ENCODE measurements around the gene OAT. TPM values are rescaled to one million over a fixed set of nuclear protein-coding genes. Genes with fewer than 3 reads are reported as not detected.

OAT gene
- polyA plus RNA-seq, 2 of the 4 experiments (the other 2 are of a cell fraction) = 81.3 to 97.6 TPM

GRCh38 chr10:124428207-124428777 is 9.6 kb upstream of the OAT start:
- no peak for DNase-seq (ENCODE audit: low read depth in 1 of 2, low spot score in 1 of 2)
- WGBS (ENCODE audit: missing lambda C conversion rate) = 38% methylated on average over 3 of the region's 3 CpGs
- H3K27ac ChIP-seq = no peak overlapping the region
- no peak overlapping the region for H3K4me3 ChIP-seq
- 0 out of 3 replicates have a peak overlapping the region, but pooled peaks have one; percentile 16 for H3K4me2 ChIP-seq
- FAIRE-seq = no peak
- no peak for TF ChIP-seq KDM5A (IDR thresholded peaks at IDR 0.05)
- no peak for TF ChIP-seq FOSL2 (IDR thresholded peaks at IDR 0.05)
- TF ChIP-seq FOSL2 (CRISPR knock-in tag; IDR thresholded peaks at IDR 0.05) = no peak
- no peak for TF ChIP-seq MAZ (IDR thresholded peaks at IDR 0.05; ENCODE audit: borderline replicate concordance, low read depth, low read length)
- no peak for TF ChIP-seq PBX3 (IDR thresholded peaks at IDR 0.05)
- no peak for TF ChIP-seq JUN (IDR thresholded peaks at IDR 0.05)
- TF ChIP-seq MAX (IDR thresholded peaks at IDR 0.05) = no peak
- no peak for TF ChIP-seq EHF (CRISPR knock-in tag; IDR thresholded peaks at IDR 0.05)
- no peak for TF ChIP-seq SREBF2 (IDR thresholded peaks at IDR 0.05)
- no peaks in the 10 kb centered on the region for H3K4me1 ChIP-seq
- CTCF ChIA-PET = interaction anchor here (0.6 to 1.6 kb wide), 4 partner anchors 9 to 434 kb away, joined by 3 to 7 read pairs (median 4); partner anchors contain the start of gene OAT
- POLR2A ChIA-PET = interaction anchor here (0.9 to 1.1 kb wide), 2 partner anchors 9 to 10 kb away, joined by 5 to 6 read pairs; no protein-coding TSS in a partner anchor
- H3K9me3 ChIP-seq = no peaks in the 10 kb centered on the region
- peak in 1 of 2 experiments; percentile 32; a peak in 1 of 6 replicates for ATAC-seq

- POLR2A ChIA-PET = no interaction called here
- TF ChIP-seq POLR2A (IDR thresholded peaks at IDR 0.05; ENCODE audit: low read length) = no peak
- no peak for TF ChIP-seq MAFK (IDR thresholded peaks at IDR 0.05; ENCODE audit: partially characterized antibody)
- TF ChIP-seq FOXS1 (CRISPR knock-in tag; IDR thresholded peaks at IDR 0.05) = no peak
- TF ChIP-seq PHF8 (IDR thresholded peaks at IDR 0.05; ENCODE audit: borderline replicate concordance, low read depth) = no peak
- no peak for TF ChIP-seq EHF (CRISPR knock-in tag; IDR thresholded peaks at IDR 0.05)
- no peak for TF ChIP-seq FOSB (CRISPR knock-in tag; IDR thresholded peaks at IDR 0.05)
- TF ChIP-seq GATA3 (IDR thresholded peaks at IDR 0.05; ENCODE audit: borderline replicate concordance) = no peak
- no peak for TF ChIP-seq NPAS2 (CRISPR knock-in tag; IDR thresholded peaks at IDR 0.05; ENCODE audit: borderline replicate concordance)
- no peak for TF ChIP-seq FOSL2 (IDR thresholded peaks at IDR 0.05)
- no peak for TF ChIP-seq FOSL2 (CRISPR knock-in tag; IDR thresholded peaks at IDR 0.05)
- no peak overlapping the region for H3K27ac ChIP-seq
- H3K4me3 ChIP-seq = no peak overlapping the region
- DNase-seq (ENCODE audit: low read depth in 1 of 2, low spot score in 1 of 2) (no peak), FAIRE-seq (no peak), ATAC-seq (no peak)
- CTCF ChIA-PET = interaction anchor here (1.3 kb wide), 1 partner anchor 36 kb away, joined by 4 read pairs; no protein-coding TSS in a partner anchor
- H3K4me1 ChIP-seq = no peaks in the 10 kb centered on the region
- H3K4me2 ChIP-seq = no peak overlapping the region
- no peaks in the 10 kb centered on the region for H3K9me3 ChIP-seq
- WGBS (ENCODE audit: missing lambda C conversion rate) = 70% methylated on average over 4 of the region's 4 CpGs
Observed at GRCh38 chr10:124425227-124425962, 6.7 kb upstream of the OAT start.

- ATAC-seq (no peak), FAIRE-seq (no peak), DNase-seq (ENCODE audit: low read depth in 1 of 2, low spot score in 1 of 2) (no peak)
- no peaks in the 10 kb centered on the region for H3K9me3 ChIP-seq
- H3K4me2 ChIP-seq = no peak overlapping the region
- TF ChIP-seq GATA3 (IDR thresholded peaks at IDR 0.05; ENCODE audit: borderline replicate concordance) (no peak), ZFP36 (IDR thresholded peaks at IDR 0.05; ENCODE audit: borderline replicate concordance, partially characterized antibody) (no peak), FOSL2 (IDR thresholded peaks at IDR 0.05) (no peak), FOSL2 (CRISPR knock-in tag; IDR thresholded peaks at IDR 0.05) (no peak), TFCP2L1 (CRISPR knock-in tag; IDR thresholded peaks at IDR 0.05) (no peak), KDM5A (IDR thresholded peaks at IDR 0.05) (no peak), RAD21 (conservative IDR thresholded peaks at IDR 0.05 in 1 of 2, IDR thresholded peaks at IDR 0.05 in 1 of 2) (no peak), PBX3 (IDR thresholded peaks at IDR 0.05) (no peak), HDAC2 (IDR thresholded peaks at IDR 0.05) (no peak), ESRRA (IDR thresholded peaks at IDR 0.05; ENCODE audit: borderline replicate concordance, low read length) (no peak), PHF8 (IDR thresholded peaks at IDR 0.05; ENCODE audit: borderline replicate concordance, low read depth) (no peak), CBX2 (IDR thresholded peaks at IDR 0.05; ENCODE audit: borderline replicate concordance, low read depth) (no peak)
- ChIA-PET CTCF (interaction anchor here (0.9 to 1.5 kb wide), 3 partner anchors 8 to 429 kb away, joined by 3 to 4 read pairs (median 3); no protein-coding TSS in a partner anchor), POLR2A (no interaction called here)
- peaks cover 4% of the 10 kb centered on the region; the same call in 1 of the 3 replicates for H3K4me1 ChIP-seq
- H3K27ac ChIP-seq = no peak overlapping the region
- WGBS (ENCODE audit: missing lambda C conversion rate) = 63% methylated on average over 5 of the region's 5 CpGs
- H3K4me3 ChIP-seq = no peak overlapping the region
Observed at GRCh38 chr10:124423813-124424212, 5.1 kb upstream of the OAT start.

Measured in A549 (cell line).